GM12875 (cell line): ENCODE data around the gene RAB3IL1.

ENCODE experiments used
- H3K4me3 ChIP-seq: one replicate; pipeline ENCODE4 v1.5.1; 2011; ENCODE audit warnings: low read depth, low read length, control low read depth
- TF ChIP-seq, protein P1 (sequence below): IDR thresholded peaks from 2 replicates; pipeline ENCODE4 v1.5.1; 2011; ENCODE audit warnings: low read depth, mild to moderate bottlenecking, control low read depth, inconsistent platforms, low read length, moderate library complexity, borderline replicate concordance; ENCODE audit not compliant: insufficient read depth

RAB3IL1 gene

DNA sequence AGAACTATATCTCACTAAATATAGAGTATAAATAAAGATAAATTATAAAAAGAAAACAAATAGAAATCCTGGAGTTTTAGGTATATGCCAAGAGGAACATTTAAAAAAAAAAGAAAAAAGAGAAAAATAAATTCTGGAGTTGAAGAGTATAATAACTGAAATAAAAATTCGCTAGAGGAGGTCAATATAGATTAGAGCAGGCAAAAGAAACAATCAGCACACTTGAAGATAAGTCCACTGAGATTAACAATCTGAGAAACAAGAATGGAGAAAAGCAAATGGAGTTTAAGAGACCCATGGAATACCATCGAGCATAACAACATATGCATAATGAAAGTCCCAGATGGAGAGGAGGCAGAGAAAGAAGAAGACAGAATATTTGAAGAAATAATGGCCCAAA lies 18.5 kb upstream of the RAB3IL1 start:
- TF ChIP-seq, protein P1, sequence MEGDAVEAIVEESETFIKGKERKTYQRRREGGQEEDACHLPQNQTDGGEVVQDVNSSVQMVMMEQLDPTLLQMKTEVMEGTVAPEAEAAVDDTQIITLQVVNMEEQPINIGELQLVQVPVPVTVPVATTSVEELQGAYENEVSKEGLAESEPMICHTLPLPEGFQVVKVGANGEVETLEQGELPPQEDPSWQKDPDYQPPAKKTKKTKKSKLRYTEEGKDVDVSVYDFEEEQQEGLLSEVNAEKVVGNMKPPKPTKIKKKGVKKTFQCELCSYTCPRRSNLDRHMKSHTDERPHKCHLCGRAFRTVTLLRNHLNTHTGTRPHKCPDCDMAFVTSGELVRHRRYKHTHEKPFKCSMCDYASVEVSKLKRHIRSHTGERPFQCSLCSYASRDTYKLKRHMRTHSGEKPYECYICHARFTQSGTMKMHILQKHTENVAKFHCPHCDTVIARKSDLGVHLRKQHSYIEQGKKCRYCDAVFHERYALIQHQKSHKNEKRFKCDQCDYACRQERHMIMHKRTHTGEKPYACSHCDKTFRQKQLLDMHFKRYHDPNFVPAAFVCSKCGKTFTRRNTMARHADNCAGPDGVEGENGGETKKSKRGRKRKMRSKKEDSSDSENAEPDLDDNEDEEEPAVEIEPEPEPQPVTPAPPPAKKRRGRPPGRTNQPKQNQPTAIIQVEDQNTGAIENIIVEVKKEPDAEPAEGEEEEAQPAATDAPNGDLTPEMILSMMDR = no peak

DNA sequence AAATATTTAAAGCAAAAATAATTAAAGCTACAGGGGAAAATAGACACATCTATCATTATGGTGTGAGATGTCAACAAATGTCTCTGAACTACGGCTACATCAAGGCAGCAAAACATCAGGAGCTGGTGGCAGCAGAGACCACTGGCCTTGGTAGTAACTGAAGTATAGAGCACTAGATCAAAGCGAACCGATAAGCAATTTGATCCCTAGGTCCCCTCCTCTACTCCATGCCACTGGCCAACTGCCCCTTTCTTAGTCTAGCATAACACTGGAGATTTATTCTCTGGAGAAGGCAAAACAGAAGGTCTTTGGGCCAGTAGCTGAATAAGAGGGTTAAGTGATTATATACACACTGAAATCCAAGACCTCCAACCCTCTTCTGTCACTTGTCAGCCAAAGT lies 13.6 kb upstream of the RAB3IL1 start:
- TF ChIP-seq, protein P1 = no peak

More for the DNA sequence above, 18.5 kb upstream of the RAB3IL1 start:
- H3K4me3 ChIP-seq = no peak overlapping the region

DNA sequence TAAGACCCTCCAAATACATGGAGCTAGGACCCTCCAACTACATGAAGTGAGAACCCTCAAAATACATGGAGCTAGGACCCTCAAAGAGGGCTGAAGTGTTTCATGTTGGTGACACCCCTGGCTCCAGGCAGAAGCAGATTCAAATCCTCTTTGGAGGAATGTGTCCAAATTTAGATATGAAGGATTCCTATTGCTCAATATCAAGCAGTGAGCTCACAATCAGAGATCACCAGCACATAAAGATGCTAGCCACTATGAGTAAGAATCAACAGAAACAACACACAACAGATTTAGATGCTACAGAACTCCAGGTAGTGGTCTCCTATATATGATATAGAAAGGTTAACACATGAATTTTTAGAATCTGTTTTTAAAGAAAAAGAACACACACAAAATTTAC lies 11.2 kb upstream of the RAB3IL1 start:
- TF ChIP-seq, protein P1 = no peak
- no peak overlapping the region for H3K4me3 ChIP-seq

More for the DNA sequence above, 13.6 kb upstream of the RAB3IL1 start:
- no peak overlapping the region for H3K4me3 ChIP-seq

DNA sequence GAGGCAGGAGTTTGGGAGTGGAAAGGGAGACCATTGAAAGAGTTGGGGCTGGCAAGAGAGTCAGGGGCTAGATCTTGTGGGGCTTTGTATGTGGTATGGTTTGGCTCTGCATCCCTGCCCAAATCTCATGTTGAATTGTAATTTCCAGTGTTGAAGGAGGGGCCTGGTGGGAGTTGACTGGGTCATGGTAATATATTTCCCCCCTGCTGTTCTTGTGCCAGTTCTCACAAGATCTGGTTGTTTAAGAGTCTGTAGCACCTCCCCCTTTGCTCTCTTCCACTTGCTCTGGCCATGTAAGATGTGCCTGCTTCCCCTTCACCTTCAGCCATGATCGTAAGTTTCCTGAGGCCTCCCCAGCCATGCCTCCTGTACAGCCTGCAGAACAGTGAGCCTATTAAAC lies 10.1 kb upstream of the RAB3IL1 start:
- no peak overlapping the region for H3K4me3 ChIP-seq
- TF ChIP-seq, protein P1 = no peak

DNA sequence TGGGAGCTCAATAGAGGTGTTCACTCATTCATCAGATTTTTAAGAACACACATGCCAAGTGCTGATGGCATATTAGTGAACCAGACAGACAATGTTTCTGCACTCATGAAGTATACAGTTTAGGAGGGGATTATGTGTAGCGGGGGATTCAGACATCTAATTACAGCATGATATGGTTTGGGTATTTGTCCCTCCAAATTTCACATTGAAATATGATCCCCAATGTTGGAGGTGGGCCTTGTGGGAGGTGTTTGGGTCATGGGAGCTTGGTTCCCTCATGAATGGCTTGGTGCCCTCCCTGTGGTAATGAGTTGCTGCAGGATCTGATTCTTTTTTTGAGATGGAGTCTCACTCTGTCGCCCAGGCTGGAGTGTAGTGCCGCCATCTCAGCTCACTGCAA lies 8.9 kb upstream of the RAB3IL1 start:
- TF ChIP-seq, protein P1 = no peak
- H3K4me3 ChIP-seq = no peak overlapping the region

DNA sequence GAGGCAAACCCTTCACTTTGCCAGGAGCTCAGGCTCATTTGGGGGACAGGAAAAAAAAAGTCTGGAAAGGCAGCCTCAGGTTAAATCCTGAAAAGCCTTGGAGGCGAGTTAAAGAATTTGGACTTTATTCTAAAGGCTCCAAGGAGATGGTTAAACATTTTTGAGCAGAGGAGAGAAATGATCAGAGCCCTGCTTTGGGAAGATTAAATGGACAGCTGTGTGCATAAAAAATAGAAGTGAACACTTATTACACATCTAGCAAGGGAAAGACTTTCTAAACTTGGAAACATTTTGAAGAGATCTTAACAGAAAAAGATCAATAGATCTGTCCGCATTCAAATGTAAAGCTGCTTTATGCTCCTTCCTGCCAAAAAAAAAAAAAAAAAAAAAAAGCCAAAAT lies 8.4 kb upstream of the RAB3IL1 start:
- H3K4me3 ChIP-seq = no peak overlapping the region
- TF ChIP-seq, protein P1 = no peak

DNA sequence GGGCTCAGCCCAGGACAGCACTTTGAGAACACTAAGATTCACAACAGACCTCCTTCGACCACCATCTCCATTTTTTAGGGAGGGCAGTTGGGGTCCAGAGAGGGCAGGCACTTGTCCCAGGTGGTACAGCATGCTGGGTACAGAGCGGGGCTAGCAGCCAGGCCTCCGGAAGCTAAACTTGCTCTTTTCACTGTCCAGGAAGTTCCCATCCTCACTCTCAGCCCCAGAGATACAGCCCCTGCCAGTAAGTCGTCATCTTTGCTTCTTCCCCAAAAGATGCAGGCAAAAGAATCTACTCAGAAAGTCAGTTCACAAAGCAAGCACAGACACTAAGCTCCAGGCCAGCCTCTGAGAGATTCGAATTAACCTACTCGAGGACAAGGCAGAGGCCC lies 6.7 kb upstream of the RAB3IL1 start:
- H3K4me3 ChIP-seq = no peak overlapping the region
- TF ChIP-seq, protein P1 = no peak
